Left lobe of liver (tissue), 2 donors: ENCODE measurements around the gene GLB1L. TPM values are rescaled to one million over a fixed set of nuclear protein-coding genes. Genes with fewer than 3 reads are reported as not detected.

Experiments used
- ATAC-seq: fragments of 200-7000 bp; cut with Tn5 transposase; one replicate; pipeline ENCODE4 v1.9.1; 2020; ENCODE audit warnings: mild to moderate bottlenecking, moderate library complexity
- DNase-seq: peaks from one replicate; pipeline ENCODE4 v3.0.0-alpha.2; 2020; ENCODE audit warnings: low spot score
- total RNA-seq: library from RNA; stranded (reverse); gene quantifications from one replicate; pipeline ENCODE4 v1.2.1, GENCODE V29; 2021
- donor health status: DM: no; HTN: no; CAD: no; lungs with moderate emphysema.
- donor health status: DM: no; HTN: yes; CAD: no.

Gene GLB1L
- total RNA-seq, 1 donor from 2014 or later, result 3.1 TPM

- DNase-seq (no peak), ATAC-seq (no peak)
These were observed 17.0 kb downstream of the GLB1L start for GRCh38 chr2:219228041-219228910.

DNA sequence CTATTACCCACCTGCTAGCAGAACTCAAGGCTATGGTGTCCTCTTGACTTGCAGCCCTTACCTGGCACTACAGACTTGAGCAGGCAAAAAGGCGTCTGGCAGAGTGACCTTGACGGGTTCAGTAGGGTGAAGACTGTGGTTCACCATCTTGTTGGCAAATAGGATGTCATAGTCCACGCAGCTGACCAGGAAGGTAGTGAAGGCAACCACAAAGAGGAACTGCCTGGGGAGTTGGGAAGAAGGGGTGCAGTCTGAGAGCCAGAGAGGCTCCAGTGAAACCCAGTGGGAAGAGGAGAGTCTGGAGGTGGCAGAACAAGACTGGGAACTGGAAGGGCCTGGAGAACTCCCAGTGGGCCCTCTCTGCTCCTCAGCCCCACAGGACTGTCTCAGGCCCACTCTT is 19.9 kb downstream of the GLB1L start:
- DNase-seq, result no peak
- no peak for ATAC-seq

DNA sequence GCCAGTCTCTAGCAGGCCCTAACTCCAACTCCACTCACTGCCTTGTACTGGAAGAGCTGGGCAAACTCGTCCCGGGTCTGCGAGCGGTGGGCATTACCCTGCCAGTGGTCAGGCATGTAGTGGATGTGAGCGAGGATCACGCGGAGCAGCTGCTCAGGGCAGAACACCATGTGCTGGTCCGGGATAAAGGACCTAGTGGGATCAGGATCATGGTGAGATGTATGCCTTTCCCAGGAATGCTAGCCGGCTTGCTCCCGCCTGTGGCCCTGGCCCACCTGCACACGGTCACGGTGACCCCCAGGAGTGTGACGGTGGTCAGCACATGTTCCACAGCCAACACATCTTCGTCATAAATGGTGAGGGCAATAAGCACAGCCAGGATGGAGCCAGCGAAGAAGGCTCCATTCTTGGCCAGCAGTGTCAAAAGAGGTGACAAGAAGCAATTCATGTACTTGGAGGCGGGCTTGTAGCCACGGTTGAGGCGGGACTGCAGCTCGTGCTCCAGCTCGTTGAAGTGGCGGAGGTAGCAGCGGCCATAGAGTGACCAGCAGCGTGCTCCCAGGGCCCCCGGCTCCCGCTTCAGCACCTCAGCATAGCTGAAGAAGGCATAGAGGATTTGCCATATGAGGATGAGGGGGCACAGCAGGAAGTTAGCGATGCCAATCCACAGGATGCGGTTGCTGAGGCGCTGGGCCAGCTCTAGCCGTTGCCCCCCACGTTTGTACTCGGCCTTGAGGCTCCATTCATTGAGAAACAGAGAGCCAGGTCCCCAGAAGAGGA is 21.2 kb downstream of the GLB1L start:
- DNase-seq, result no peak

DNA sequence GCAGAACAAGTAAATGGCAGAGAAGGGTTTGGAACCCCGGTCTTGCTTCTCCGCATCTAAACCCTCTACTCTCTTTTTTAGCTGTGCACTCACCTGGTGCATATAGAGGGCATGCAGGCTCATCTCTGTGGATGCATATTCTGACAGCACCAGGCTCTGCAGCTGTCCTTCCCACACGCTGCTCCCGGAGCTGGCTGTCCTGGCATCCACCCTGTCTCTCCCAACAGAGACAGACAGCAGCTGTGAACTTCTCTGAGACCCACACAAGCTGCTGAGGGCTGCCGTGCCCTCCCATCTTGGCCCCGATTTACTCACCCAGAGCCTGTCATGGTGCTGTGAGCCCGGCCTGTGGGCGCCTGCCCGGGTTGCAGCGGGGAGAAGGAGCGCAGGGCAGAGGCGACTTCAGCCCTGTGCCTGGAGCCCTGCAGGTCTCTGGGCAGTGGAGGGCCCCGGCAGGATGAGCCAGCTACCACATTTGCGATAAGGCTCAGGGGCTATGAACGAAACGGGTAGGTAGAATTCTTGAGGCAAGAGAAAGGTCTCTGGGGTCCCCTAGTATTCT is 23.2 kb downstream of the GLB1L start:
- DNase-seq, result no peak
- no peak for ATAC-seq

More for the DNA sequence above, 21.2 kb downstream of the GLB1L start:
- no peak for ATAC-seq

- DNase-seq, result no peak
- ATAC-seq, result no peak
These were observed 24.4 kb downstream of the GLB1L start for GRCh38 chr2:219220652-219221402.

DNA sequence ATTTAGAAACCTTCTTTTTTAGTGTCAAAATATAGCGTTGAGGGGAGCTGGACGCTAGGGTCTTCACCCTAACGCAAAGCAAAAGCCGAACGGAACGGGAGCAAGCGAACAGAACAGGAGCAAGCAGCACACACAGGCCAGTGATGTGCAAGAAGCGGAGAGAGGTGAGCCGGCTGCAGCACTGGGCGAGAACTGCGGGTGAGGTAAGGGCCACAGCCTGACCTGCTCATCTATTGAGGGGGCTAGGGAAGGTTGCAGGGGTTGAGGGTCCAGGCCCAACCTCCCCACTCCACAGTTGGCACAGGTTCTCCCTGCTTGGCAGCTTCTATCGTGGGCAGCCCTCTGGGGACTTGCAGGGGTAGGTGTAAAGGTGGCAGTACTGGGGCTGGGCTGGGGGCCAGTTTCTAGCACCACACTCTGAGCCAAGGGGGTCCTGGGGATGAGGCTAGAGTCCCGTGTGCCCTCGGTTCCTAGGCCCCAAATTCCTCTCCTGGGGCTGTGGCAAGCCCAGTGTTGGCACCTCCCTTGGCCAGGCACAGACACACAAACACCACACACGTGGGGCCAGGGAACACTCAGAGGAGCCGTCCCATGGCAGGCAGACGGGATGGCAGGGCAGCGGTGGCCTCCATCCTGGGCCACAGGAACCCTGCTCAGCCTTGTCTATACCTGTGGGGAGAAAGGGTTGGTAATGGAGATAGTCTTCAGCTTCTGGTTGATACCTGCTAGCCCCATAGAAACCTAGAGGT is 25.3 kb downstream of the GLB1L start:
- no peak for DNase-seq

GRCh38 chr2:219218732-219219701 is 26.2 kb downstream of the GLB1L start, which contains the start of gene ABCB6:
Gene ABCB6, minus strand, starts transcription at chr2:219218958. Its CDS starts 285 bp downstream, at chr2:219218673.
- peak; percentile 89 for ATAC-seq

More for the DNA sequence above, 25.3 kb downstream of the GLB1L start:
- no peak for ATAC-seq

DNA sequence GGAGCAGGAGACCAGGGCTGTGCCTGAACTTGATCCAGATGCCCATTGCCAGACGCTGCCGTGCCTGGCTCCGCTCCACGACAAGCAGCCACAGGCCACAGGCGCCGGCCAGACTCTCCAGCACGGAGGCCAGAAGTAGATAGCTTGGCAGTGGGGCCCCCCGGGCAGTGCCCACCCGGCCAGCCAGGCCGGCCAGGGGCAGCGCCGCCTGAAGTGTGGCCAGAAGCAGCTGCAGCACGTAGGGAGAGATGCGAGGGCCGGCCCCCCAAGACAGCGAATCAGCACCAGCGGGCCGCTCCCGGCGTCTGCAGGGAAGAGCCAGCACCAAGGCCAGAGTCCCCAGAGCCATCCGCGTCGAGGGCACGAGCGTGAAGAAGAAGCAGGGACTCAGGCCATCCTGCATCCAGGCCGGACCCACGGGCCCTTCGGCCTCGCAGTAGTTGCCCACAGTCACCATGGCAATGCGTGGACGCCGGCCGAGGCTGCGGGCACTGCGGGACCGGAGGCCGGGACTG is 27.0 kb downstream of the GLB1L start:
- peak; percentile 74 for ATAC-seq
- peak; percentile 86 for DNase-seq

More at GRCh38 chr2:219218732-219219701, 26.2 kb downstream of the GLB1L start, which contains the start of gene ABCB6:
- peak; percentile 98 for DNase-seq

DNA sequence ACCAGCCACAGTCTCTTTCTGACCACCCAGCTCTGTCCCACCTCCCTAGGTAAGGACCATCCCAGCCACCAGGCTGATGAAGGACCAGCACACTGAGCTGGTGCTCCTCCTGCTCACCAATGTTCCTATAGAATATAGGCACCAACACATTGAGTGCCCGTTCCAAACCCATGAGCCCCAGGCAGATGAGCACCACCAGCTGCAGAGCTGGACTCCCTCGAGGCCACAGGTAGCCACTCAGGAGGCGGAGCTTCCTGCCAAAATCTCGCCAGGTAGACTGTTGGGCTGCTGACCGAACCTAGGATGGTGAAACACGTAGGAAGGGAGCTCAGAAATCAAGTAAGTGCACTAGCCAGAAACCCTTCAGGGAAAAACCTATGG is 28.7 kb downstream of the GLB1L start:
- ATAC-seq, result no peak
- DNase-seq, result no peak

GRCh38 chr2:219215871-219216534 is 29.2 kb downstream of the GLB1L start:
- ATAC-seq, result no peak
- DNase-seq, result no peak

DNA sequence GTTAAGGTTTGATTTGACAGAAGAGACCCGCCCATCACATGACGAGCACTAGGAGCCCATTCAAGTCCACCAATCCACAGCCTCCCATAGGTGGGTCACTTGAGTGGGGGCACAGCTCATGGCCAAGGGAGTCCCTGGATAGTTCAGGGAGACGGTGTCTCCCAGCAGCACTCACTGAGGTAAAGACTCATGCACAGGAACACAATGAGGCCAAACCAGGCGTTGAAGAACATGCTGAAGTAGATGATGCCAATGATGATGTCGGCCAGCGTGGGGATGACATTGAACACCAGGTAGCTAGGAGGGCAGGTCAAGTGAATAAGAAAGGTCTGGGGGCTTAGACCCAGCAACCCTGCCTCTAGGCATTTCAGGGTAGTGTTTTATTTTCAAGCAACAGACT is 30.5 kb downstream of the GLB1L start:
- DNase-seq (no peak), ATAC-seq (no peak)

- ATAC-seq, result no peak
- DNase-seq, result no peak
These were observed 31.1 kb downstream of the GLB1L start for GRCh38 chr2:219214141-219214540.

DNA sequence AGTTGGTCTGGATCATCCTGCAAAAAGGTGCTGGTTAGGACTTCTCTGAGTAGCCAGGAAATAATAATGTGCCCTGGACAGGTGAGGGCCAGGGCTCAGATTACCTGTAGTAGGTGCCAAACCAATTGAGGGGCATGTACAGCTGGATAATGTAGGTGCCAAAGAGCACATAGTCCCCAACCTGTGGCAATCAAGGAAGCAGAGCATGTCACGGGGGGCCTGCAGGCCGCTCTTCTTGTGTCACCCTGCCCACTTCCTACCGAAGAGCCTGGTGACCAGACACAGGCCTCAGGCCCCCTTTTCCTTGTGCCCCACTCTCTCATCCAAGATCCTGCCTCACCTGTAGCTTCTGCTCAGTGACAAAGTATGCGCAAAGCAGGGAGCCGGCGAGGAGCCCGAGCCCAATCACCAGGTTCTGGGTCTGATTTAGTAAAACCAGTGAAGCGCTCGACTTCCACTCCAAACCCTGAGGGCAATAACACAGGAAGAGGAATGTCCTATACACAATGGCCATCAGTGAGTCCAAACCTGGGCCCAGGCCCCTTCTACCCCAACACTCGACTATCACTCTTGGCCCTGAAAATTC is 31.7 kb downstream of the GLB1L start:
- no peak for DNase-seq
- ATAC-seq, result no peak

GRCh38 chr2:219213026-219213415 is 32.2 kb downstream of the GLB1L start:
- ATAC-seq (no peak), DNase-seq (no peak)

- DNase-seq (no peak), ATAC-seq (no peak)
These were observed 34.3 kb downstream of the GLB1L start for GRCh38 chr2:219210886-219211362.

GRCh38 chr2:219210196-219210885 is 34.9 kb downstream of the GLB1L start:
- no peak for DNase-seq
- no peak for ATAC-seq
